DMS 273 (cell line): Measurements from ENCODE around the gene PLEKHG4B.

Experiments used
- DNase-seq: peaks from one replicate; lab custom pipeline; 2025; ENCODE audit not compliant: unreplicated experiment; lab: John Stamatoyannopoulos, UW

Gene PLEKHG4B

DNA sequence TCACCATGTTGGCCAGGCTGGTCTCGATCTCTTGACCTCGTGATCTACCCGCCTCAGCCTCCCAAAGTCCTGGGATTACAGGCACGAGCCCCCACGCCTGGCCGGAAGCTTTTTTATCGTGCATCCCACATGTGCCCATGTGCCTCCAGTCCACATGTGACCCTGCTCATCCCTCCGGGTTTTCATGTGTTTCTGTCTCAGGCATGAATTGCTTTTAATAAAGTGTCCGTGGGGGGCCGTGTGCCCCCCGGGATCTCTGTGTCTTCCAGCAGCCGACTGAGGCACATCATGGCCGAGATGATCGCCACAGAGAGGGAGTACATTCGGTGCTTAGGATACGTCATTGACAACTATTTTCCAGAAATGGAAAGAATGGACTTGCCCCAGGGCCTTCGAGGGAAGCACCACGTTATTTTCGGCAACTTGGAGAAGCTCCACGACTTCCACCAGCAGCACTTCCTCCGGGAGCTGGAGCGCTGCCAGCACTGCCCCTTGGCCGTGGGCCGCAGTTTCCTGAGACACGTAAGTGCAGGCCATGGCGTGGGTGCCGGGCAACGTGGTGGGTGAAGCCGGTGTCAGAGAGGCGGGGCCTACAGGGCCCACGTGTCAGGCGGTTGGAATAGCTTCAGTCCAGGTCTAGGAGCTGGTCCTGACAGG, 77.2 kb downstream of the PLEKHG4B start:
- DNase-seq: no peak

DNA sequence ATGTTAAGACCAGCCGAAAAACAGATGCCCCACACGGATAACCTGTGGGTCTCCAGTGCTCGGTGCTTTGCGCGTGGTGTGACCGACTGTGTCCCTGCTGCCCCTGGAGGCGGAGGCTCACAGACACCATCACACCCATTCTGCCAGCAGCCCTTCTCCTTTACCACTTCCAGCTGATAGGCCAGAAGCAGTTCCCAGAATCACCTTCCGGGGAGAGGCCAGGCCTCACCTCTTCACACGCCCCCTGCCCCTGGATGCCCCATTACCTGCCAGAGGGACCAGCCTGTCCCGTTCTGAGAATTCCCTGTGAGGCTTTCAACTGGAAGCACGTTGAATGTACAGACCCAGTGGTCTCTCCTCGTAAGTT, 77.7 kb downstream of the PLEKHG4B start:
- DNase-seq: no peak

DNA sequence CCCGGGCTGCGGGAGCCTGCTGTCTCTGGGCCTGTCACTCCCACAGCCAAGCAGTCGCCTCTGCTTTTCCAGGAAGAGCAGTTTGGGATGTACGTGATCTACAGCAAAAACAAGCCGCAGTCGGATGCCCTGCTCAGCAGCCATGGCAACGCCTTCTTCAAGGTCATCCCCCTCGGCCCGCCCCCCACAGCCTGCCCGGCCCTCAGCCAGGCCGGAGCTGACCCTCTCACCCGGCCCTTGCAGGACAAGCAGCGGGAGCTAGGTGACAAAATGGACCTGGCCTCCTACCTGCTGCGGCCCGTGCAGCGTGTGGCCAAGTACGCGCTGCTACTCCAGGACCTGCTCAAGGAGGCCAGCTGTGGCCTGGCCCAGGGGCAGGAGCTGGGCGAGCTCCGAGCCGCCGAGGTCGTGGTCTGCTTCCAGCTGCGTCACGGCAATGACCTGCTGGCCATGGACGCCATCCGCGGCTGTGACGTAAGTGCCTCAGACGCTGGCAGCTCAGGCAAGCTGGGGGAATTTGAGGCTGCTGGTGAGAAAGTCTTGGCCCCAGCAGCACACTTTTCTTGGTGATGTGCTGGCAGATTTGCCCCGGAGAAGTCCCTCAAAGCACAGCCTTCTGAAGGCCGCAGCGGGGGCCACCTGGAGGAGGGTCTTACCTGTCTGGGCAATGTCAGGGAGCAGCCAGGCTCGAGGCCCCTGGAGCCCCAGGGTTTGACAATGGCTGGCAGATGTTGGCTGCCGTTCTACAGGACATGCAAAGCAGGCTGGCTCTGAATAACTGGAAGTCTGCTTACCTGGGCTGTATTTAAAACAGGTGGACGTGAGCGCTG, 79.2 kb downstream of the PLEKHG4B start:
- no peak for DNase-seq

DNA sequence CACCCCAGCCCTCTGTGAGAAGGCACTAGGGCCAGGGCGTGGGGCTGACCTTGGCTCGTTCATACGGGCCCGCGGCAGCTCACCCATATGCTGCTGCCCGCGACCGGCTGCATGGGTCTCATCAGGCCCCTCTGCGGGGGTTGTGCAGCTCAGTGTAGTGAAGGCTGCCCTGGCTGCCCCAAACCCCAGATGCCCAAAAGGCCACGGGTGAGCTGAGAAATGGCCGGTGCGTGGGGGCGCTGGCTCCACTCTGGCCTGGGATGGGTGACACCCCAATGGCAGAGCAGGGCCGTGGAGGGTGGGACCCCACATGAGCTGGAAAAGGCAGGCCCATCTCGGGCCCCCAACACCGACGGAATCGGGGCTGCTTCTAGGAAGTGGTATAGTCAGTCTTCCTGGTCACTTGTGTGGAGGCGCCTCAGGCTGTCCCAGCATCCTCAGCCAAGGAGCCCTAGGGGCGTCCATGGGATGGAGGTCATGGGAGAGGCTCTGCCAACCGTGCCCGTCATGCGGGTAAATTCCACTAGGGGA, 79.9 kb downstream of the PLEKHG4B start:
- no peak for DNase-seq

- DNase-seq: no peak
Observed at GRCh38 chr5:172421-172820, 80.5 kb downstream of the PLEKHG4B start.

- no peak for DNase-seq
Observed at GRCh38 chr5:172841-173251, 80.9 kb downstream of the PLEKHG4B start.

DNA sequence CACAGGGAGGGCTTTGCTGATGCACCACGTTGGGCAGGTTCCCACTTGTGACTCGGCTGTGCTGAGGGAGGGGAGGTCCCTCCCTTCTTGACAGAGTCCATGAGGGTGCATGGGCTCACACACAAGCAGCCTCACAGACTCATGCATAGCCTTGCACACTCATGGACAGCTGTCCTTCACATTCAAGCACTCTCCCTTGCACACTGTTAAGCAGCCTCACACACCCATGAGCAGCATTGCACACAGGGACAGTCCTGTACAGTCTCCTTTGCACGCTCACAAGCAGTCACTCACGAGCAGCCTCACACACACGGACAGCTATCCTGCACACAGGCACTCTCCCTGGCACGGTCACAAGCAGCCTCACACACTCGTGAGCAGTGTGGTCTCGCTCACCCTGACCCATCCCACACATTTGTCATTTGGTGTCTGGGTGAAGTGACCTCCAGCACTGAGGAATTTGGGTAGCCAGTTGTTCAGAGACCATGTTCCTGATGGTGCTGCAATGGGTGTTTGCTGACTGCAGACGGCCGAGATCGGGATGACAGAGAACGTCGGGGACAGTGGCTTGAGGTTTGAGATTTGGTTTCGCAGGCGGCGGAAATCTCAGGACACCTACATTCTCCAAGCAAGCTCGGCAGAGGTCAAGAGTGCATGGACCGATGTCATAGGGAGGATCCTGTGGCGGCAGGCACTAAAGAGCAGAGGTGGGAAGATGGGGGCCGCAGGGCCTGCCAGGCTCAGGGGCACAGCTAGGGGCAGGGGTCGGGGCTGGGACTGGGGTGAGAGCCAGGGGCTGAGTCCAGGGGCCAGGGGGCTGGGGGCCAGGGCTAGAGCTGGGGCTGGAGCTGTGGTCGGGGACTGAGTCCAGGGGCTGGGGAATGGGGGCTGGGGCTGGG, 81.7 kb downstream of the PLEKHG4B start:
- no peak for DNase-seq

- no peak for DNase-seq
Observed at GRCh38 chr5:174291-174600, 82.3 kb downstream of the PLEKHG4B start.

DNA sequence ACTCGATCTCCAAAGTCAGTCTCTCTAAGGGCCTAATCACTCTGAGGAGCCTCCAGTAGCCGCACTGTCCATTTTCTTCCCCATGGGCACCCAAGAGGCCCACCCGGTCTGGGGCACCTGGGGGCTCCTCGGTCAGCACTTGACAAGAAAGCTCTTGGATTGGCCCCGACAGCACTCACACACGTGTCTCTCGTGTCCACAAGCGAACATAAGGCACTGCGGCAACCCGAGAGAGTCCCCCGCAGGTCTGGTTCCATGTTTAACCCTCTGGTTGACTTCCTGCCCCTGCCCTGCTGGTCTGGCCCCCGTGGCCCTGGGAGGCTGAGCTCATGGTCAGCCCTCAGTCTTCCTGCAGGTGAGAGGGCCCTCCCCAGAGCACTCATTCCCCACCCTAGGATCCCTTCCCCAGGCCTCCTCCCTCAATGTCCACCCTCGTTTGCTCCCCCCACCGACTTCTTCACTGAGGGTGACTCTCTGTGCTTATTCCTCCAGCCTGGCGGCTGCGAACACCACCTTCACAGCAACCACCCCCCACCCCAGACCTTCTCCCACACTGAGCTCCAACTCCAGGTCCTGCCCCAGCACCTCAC, 83.0 kb downstream of the PLEKHG4B start:
- no peak for DNase-seq

GRCh38 chr5:176296-176823, 84.4 kb downstream of the PLEKHG4B start:
- no peak for DNase-seq

- DNase-seq: no peak
Observed at GRCh38 chr5:178110-178509, 86.1 kb downstream of the PLEKHG4B start.

DNA sequence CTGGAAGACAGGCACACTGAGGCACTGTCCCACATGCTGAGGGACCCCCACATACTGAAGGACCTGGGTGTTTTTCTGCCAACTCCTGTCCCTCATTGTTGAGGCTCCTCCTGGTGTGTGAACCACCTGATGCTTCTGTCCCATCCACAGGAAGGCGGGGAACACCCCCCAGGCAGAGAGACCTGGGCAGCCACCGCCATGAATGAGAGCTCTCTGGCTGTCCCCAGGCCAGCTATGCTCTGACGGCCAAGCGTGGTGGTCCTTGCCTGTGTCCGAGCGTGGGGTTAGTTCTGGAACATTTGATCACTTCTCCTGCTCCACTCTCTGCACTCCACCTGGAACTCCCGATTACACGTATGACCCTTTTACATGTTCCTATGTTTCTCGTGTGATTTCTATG, 87.4 kb downstream of the PLEKHG4B start:
- DNase-seq: no peak

- DNase-seq: no peak
Observed at GRCh38 chr5:180286-180918, 88.4 kb downstream of the PLEKHG4B start.

DNA sequence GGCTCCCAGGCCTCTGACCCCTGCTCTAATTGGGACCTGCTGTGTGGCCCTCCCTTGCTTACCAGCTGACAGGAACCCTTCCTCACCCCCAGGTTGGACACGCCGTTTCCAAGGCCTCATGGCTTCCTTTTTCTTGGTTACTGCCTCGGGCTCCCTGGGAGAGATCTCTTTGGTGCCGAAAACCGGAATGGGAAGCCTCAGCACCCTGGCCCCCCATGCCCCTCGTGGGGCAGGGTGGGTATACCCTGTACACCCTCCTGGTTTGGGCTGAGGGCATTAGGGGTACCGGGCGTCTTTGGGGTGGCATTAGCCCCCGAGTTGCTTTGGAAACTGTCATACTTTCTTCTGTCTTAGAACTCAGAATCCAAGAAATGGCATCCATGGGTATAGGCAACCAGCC, 89.2 kb downstream of the PLEKHG4B start:
- no peak for DNase-seq

- DNase-seq: no peak
Observed at GRCh38 chr5:181566-181965, 89.6 kb downstream of the PLEKHG4B start.

- DNase-seq: no peak
Observed at GRCh38 chr5:182126-182525, 90.2 kb downstream of the PLEKHG4B start.

DNA sequence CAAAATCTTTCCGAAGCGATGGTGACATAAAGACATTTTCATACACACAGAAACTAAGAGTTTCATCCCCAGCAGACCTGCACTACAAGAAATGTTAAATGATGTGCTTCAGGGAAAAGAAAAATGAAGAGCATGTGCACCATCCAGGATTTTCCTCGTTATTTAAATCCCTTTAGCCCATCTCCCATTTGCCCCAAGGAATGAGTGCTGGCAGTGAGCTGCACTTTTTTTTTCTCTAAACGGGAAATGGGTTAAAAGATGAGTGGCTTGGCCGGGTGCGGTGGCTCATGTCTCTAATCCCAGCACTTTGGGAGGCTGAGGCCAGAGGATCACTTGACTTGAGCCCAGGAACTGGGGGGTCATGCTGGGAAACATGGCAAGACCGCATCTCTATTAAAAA, 92.5 kb downstream of the PLEKHG4B start:
- no peak for DNase-seq

DNA sequence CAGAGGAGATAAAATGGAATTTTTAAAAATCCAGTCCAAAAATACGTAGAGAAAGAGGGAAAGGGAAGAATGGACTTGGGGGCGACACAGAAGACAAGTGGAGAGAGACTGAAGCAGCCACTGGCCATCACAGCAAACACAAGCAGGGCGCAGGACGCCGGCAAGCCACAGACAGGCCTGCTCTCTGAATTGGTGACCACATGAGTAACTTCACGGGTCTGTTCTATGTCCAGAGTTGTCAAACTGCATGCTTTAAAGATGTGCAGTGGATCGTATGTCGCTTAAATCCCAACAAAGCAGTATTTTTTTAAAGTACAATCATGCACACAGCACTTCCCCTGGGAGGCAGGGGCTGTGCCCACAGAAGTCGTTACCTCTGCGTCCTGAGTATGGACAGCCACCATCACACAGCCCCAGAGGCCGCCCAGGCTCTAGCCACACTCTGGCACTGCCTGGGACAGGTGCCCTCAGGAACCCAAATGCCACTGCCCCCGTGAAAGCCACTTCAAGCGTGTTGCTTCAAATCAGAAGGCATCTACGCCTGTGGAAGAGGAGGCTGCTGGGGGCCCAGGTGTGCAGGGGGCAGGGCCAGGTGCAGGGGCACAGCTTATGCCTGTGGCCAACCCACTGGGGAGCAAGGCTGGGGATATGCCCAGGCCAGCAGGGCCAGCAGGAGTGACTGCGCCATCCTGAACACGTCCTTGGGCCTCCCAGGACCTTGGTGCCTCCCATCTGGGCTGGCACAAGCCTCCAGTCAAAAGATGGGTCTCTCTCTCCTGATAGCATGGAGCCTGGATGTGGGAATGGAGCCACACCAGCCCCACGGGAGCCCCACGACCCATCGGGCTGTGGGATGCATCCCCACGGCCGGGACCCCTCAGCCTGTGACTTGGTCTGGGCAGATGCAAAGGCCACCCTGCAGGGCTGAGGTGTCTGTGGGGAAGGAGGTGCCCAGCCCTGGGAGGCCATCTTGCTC, 93.4 kb downstream of the PLEKHG4B start:
- DNase-seq: no peak
